ENCODE results near the gene PAMR1.

The PAMR1 gene

GRCh38 chr11:35494957-35495490, 30.4 kb downstream of the PAMR1 start:
- DNase-seq (ENCODE audit: low read depth) = no peak

- no peak for DNase-seq (ENCODE audit: low read depth)
Observed at GRCh38 chr11:35491231-35491871, 34.1 kb downstream of the PAMR1 start.

- no peak for DNase-seq (ENCODE audit: low read depth)
Observed at GRCh38 chr11:35488117-35488516, 37.3 kb downstream of the PAMR1 start.

- DNase-seq (ENCODE audit: low read depth) = no peak
Observed at GRCh38 chr11:35487532-35488078, 37.8 kb downstream of the PAMR1 start.

GRCh38 chr11:35486934-35487333, 38.5 kb downstream of the PAMR1 start:
- no peak for DNase-seq (ENCODE audit: low read depth)

- DNase-seq (ENCODE audit: low read depth) = no peak
Observed at GRCh38 chr11:35486446-35486845, 39.0 kb downstream of the PAMR1 start.

- peak; percentile 65 for DNase-seq (ENCODE audit: low read depth)
Observed at GRCh38 chr11:35485656-35486322, 39.6 kb downstream of the PAMR1 start.

- no peak for DNase-seq (ENCODE audit: low read depth)
Observed at GRCh38 chr11:35484435-35484834, 41.0 kb downstream of the PAMR1 start.

GRCh38 chr11:35483131-35483820, 42.1 kb downstream of the PAMR1 start:
- DNase-seq (ENCODE audit: low read depth) = no peak

GRCh38 chr11:35479731-35480130, 45.7 kb downstream of the PAMR1 start:
- DNase-seq (ENCODE audit: low read depth) = no peak

- DNase-seq (ENCODE audit: low read depth) = no peak
Observed at GRCh38 chr11:35478471-35479091, 46.8 kb downstream of the PAMR1 start.

GRCh38 chr11:35477901-35478300, 47.5 kb downstream of the PAMR1 start:
- no peak for DNase-seq (ENCODE audit: low read depth)

GRCh38 chr11:35474688-35475087, 50.7 kb downstream of the PAMR1 start:
- DNase-seq (ENCODE audit: low read depth) = no peak

GRCh38 chr11:35473795-35474374, 51.5 kb downstream of the PAMR1 start:
- no peak for DNase-seq (ENCODE audit: low read depth)

GRCh38 chr11:35470616-35471015, 54.8 kb downstream of the PAMR1 start:
- no peak for DNase-seq (ENCODE audit: low read depth)

GRCh38 chr11:35466058-35466457, 59.4 kb downstream of the PAMR1 start:
- no peak for DNase-seq (ENCODE audit: low read depth)

- no peak for DNase-seq (ENCODE audit: low read depth)
Observed at GRCh38 chr11:35464308-35464707, 61.1 kb downstream of the PAMR1 start.

GRCh38 chr11:35463331-35463751, 62.1 kb downstream of the PAMR1 start:
- DNase-seq (ENCODE audit: low read depth) = no peak

GRCh38 chr11:35461917-35462538, 63.4 kb downstream of the PAMR1 start:
- no peak for DNase-seq (ENCODE audit: low read depth)

GRCh38 chr11:35459489-35459888, 65.9 kb downstream of the PAMR1 start:
- DNase-seq (ENCODE audit: low read depth) = no peak

- no peak for DNase-seq (ENCODE audit: low read depth)
Observed at GRCh38 chr11:35458846-35459245, 66.6 kb downstream of the PAMR1 start.

Data from activated T-cell treated with anti-CD3 and anti-CD28 coated beads for 48 hours (primary cell).